GM21825 (cell line): ENCODE measurements around the gene CHRNB1.

Source experiments
- ATAC-seq: cut with Tn5 transposase; IDR thresholded peaks from one replicate; pipeline ENCODE4 v1.9.1; 2021; ENCODE audit warnings: mild to moderate bottlenecking, moderate library complexity; ENCODE audit not compliant: unreplicated experiment

The CHRNB1 gene, protein sequence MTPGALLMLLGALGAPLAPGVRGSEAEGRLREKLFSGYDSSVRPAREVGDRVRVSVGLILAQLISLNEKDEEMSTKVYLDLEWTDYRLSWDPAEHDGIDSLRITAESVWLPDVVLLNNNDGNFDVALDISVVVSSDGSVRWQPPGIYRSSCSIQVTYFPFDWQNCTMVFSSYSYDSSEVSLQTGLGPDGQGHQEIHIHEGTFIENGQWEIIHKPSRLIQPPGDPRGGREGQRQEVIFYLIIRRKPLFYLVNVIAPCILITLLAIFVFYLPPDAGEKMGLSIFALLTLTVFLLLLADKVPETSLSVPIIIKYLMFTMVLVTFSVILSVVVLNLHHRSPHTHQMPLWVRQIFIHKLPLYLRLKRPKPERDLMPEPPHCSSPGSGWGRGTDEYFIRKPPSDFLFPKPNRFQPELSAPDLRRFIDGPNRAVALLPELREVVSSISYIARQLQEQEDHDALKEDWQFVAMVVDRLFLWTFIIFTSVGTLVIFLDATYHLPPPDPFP

GRCh38 chr17:7444682-7445618 is at the start of gene CHRNB1:
Gene CHRNB1, plus strand, starts transcription at chr17:7445061. Its CDS starts 67 bp downstream, at chr17:7445128.
- ATAC-seq = peak; percentile 52

GRCh38 chr17:7396147-7396546 is 48.7 kb upstream of the CHRNB1 start:
- no peak for ATAC-seq

DNA sequence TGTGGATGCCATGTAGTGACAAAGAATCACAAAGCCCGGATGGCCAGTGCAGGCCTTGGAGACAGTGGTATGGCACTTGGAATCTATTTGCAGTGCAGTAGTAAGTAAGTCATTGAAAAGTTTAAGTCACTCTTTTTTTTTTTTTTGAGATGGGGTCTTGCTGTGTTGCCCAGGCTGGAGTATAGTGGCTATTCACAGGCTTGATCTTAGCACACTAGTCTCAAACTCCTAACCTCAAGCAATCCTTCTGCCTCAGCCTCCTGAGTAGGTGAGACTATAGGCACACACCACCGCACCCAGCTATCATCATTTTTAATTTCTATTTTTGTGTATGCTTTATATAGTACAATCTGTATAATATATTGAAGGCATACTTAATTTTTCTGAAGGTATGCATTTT is 46.2 kb upstream of the CHRNB1 start:
- no peak for ATAC-seq

DNA sequence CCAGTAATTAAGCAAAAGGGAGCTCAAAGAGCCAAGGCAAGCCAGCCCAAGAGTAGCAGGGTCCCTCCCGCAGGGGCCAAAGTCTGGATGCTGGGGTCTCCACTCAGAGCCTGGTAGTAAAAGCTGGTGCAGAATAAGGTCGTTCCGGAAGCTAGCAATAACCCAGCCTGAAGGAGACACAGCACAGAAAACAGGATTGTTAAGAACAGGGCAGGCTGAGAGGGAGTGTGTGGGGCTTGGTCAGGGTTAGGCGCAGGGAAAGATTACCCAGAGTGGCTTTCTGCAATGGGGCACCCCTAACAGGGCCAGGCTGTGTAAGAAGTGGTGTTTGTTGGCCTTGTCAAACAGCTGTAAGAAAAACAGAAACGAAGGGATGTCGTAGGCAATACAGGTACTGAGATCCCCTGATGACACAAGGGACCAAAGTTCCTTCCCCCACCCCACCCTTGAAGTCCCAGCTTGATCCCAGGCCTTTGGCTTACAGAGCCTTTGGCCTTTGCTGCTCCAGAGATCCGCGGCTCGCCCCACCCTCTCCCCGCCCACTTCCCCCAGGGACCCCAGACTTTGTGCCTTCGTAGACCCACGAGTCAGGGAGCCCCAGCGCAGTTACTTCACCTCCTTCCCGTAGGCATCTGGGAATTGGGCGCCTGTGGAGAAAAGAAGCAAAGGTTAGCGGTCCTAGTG is 41.7 kb upstream of the CHRNB1 start:
- ATAC-seq = no peak

DNA sequence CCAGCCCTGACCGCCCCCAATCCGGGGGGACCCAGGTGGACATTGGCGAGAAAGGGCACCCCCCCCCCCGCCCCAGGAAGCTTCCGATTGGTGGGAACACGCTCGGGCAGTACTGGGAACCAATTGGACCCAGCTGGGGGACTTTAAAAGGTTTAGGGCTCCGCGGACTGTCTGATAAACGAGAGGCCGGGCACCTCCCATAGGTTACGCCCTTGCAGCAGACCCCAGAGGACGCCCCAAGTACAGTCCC is 41.2 kb upstream of the CHRNB1 start:
- no peak for ATAC-seq

DNA sequence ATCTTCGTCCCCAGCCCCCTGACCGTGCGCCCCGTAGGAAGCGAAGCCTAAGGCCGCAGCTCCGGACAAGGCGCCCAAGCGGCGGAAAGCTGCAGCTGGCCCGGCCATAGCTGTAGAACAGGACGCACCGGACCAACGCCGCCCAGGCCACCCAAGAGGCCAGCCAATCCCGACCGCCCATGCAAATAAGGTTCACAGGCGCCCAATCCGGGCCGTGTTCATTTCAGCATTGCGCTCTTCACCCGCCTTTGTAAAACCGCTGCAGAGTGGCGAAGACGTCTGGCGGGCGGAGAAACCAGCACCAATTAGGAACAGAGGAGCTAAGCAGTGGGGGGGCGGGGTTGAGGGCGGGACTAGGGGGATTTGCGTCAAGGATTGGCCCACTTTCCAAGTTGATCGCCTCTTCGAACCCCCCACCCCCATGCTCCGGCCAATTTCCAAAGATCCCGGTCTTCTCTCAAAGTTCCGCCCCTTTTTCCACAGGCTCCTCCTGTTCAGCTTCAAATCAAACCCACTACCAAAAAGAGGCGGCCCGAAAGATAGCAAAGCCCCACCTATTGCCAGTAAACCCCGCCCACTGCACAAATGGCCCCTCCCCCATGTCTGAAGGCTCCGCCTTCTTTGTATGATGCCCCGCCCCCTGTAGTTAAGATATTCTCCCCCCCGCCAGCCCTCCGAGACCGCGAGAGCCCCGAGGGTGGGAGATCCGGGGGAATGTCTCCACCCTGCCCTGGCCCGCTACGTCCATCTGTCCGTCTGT is 40.7 kb upstream of the CHRNB1 start, which contains the start of gene TMEM256:
TSS of gene TMEM256 (minus strand) at position 121 of the 760 bp plus-strand sequence. CDS start at position 108, 13 bp downstream.
- peak; percentile 83 for ATAC-seq

DNA sequence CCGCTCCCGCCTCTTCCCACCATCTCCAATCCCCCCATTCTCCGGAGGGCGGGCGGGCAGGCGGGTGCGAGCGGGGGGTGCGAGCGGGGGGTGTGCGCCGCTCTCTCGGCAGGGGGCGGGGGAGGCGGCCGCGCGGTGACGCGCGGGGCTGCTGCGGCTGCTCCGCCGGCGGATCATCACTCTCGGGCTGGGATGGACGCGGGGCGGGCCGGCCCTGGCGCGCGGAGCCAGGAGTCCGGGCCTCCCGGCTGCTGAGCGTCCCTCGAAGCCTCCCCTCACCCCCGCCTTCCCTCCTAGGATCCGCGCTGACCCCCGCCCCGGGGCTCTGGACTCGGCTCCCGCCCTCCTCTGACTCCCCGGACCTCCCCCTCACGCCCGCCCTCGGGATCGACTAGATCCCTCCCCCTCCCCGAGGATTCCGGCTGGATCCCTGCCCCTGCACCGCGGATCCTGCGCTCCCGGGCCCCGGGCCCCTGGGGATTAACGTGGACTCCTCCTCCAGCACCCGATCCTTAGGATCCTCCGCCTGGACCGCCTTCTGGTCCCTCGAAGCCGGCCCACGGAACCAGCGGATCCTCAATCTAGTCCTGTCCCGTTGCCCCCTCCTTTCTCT is 40.0 kb upstream of the CHRNB1 start:
- ATAC-seq = peak; percentile 7

DNA sequence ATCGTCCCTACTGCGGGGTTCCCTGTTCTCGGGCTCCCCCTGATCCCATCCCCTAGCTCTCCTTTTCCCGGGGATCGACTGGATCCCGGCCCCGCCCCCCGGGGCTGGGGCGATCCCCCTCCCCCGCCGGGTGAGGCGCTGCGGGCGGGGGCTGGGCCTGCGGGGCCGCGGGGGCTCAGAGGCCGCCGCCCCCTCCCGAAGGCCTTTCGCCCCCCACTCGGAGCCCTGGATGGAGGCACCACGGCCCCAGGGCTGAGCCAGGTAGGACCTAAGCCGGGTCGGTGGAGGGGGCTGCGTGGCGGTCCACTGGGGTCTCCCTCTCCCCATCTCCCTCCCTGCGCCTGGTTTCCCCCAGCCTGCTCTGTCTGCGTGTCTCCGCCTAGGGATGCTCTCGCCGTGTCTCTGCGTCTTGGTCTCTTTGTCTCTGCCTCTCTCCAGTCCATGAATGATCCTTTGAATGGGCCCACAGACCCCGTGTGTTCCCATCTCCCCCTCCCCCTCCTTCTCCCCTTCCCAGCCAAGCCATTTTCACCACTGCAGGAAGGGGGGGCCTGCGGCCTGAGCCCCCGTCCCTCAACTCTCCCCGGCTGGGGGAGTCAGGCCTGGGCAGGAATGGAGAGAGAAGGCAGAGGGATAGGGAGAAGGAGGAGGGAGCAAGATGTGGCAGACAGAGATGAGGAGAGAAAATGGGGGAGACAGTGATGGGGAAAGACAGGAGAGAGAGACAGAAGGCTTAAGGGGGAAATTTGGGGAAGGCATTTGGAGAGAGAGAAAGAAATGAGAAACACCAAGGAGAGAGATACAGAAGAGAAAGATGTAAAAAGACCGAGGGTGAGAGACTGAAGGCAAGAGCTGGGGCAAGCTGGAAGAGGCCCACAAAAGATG is 39.3 kb upstream of the CHRNB1 start:
- no peak for ATAC-seq

DNA sequence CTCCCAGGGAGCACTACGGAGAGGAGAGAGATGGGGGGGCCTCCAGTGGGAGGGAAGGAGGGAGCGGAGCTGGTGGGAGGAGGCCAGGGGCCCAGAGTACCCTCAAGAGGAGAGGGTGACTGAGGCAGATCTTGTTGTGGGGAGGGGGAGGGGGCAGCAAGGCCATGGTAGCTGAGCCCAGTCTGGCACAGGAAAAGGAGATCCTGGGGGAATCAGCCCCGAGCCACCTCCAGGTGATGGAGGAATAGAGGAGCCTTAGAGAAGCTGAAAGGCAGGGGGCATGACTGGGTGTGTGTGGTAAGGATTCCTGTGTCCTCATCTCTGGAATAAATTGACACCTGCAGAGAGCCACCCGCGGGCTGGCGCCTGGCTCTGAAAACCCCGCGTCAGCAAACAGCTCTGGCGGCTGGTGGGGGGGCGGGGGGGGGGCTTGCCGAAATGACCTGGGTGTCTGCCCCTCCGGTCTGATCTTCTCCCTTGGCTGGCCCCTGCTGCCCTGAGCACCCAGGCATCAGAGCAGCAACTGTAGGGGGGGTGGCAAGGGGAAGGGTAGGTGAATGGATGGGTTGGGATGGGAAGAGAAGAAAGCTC is 38.5 kb upstream of the CHRNB1 start:
- no peak for ATAC-seq

DNA sequence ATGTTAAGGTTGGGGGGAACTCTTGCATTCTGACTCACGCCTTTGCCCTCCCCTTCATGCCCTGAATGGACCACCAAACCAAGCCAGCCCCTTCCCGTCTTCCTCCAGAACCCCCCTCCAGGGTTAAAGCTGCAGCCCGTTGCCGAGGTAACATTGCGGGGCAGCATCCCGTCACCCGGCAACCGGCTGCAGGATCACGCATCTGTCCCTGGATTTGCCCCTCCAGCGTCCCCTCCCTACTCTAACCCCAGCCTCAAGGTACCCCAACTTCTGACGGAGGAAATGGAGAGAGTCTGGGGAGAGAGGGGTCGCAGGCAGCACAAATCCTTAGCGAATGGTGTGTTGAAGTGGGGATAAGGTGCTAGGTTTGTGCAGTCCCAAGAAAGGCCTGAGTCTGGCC is 37.8 kb upstream of the CHRNB1 start:
- no peak for ATAC-seq

- no peak for ATAC-seq
Measured at GRCh38 chr17:7407485-7408251, 37.2 kb upstream of the CHRNB1 start, which contains the start of gene NLGN2. Gene NLGN2, plus strand, starts transcription at chr17:7407845. Its CDS starts 411 bp downstream, at chr17:7408256.

GRCh38 chr17:7408252-7408727 is 36.6 kb upstream of the CHRNB1 start:
- no peak for ATAC-seq

DNA sequence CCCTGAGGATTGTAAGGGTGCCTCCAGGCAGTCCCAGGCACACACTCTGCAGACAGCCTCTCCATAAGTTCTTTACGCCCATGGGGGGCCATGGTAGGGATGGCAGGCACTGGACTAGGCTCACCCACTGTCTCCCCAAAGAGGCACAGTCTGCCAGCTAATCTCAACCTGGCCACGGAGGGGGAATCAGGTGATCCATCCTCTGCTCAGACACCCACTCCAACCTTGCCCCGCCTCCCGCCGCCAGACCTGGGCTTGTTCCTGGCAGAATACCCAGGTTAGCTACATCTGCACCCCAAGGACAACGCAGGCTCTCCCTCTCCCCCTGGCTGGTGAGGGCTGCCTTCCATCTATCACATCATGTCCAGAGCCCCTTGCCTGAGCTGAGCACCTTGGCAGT is 36.0 kb upstream of the CHRNB1 start:
- no peak for ATAC-seq

DNA sequence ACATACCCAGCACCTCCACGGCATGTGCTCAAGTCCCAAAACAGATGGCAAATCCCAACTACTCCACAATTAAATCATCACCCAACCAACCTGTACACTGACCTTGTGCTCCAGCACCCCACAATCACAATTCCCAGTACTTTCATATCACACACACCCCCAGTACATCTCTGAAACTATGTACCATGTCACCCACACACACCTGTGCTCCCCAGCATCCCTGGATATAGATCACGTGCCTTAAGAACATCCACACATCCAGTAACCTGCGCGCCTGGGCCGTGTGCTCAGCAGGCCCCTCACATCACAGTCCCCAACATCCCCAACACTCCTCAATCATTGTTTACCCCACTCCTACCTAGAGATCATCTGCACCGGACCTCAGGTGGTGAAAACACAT is 35.1 kb upstream of the CHRNB1 start:
- ATAC-seq = no peak

DNA sequence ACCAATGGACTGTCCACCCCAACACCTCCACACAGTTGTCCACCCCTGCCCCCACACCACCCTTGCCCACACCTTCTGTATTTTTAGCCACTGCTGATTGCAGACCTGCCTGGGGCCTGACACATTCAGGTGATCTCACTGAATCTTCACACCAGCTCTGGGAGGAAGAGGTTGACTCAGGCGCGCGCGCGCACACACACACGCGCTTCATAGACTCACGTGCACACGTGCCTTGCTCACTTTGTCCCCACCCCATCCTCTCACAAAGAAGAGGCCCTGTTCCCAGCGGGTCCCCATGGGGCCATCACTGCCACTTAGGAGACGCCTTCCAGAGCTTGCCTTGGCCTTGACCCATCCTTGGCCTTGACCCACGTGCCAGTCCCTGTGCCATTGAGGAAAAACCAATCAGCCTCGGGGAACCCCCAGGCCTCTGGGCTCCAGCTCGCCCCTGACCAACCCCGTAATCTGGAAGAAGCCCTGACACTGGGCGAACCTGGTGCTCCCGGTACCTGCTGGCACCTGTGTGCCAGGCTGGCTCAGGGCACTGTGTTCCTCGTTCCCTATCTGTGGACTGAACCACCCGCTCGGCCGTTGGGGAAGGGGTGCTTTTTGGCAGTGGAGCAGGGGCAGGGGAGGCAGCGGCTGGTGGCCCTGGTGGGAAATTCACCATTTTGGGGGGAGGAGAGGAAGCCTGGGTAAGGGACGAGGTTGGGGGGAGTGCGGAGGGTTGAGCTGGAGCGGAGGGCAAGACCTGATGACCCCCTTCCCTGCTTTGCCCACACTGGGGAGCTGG is 34.0 kb upstream of the CHRNB1 start:
- ATAC-seq = no peak

GRCh38 chr17:7411427-7411750 is 33.5 kb upstream of the CHRNB1 start:
- no peak for ATAC-seq

DNA sequence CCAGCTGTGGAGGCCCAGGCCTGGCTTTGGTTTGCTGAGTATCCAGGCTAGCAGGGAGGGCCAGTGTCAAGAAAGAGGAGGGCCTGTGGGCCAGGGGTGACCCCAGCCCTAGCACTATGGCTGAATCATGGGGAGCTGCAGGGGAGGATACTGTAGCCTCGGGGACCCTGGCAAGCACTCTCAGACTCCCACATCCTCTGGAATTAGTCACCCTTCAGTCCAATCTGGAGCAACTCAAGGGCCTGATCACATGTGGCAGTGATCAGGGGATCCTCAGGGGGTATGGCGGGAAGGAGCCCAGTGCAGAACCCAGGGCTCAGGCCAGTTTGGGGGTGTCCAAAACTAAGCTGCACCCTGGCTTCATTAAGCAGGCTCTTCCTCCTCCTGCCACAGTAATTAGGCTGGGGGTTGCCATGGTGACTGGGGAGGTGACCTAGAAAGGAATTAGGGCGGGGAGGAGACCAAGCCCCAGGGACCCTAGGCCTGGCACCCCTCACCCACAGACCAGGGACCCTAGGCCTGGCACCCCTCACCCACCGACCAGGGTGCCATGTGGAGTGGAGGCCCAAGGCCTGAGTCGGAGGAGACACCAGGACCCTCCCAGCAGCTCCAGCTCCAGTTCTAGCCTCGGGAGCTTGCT is 31.4 kb upstream of the CHRNB1 start:
- ATAC-seq = no peak
